HG03354 (cell line): ENCODE measurements around the gene BCCIP.

Experiments used
- ATAC-seq: cut with Tn5 transposase; IDR thresholded peaks from one replicate; pipeline ENCODE4 v1.9.1; 2021; ENCODE audit warnings: mild to moderate bottlenecking; ENCODE audit not compliant: unreplicated experiment, poor library complexity, severe bottlenecking

BCCIP gene

DNA sequence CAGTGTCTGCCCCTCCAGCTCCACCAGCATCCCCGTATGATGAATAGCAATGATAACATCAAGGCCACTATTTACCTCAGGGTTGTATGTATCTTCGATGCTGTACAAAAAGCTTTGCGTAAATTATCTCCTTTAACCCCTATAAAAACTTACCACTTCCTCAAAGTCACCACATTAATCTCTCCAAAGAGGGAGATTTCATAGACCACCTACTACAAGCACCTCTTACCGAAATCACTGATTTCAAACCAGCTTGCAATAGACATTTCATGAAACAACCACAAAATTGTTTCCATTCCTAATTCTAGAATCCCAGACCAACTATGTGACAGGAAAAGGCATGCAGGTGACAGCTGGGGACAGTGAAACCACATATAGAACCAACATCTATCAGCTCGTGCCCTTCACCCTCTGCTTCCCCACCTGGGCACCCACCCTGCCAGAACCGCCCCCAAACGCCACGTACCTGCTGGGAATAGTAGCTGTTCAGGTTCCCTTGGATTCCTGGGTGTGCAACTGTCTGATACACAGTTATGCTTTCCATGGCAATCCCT lies 27.6 kb upstream of the BCCIP start:
- ATAC-seq = no peak

DNA sequence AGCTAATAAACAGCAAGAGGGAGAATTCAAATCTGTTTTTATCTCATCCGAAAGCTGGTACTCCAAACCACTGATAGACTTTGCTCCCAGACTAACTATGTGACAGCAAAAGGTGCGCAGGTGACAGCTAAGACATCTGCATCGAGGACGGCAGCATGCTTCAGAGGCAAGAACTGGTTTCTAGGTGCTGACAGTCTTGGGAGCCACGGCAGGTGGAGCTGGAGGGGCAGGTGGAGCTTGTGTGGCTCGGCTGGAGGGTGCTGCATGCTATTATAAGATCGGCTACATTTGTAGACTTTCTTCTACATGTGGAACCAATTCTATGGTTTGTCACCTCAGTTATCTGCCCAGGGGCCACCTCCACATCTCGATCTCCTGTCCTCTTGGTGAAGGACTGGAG lies 25.9 kb upstream of the BCCIP start:
- ATAC-seq = no peak

DNA sequence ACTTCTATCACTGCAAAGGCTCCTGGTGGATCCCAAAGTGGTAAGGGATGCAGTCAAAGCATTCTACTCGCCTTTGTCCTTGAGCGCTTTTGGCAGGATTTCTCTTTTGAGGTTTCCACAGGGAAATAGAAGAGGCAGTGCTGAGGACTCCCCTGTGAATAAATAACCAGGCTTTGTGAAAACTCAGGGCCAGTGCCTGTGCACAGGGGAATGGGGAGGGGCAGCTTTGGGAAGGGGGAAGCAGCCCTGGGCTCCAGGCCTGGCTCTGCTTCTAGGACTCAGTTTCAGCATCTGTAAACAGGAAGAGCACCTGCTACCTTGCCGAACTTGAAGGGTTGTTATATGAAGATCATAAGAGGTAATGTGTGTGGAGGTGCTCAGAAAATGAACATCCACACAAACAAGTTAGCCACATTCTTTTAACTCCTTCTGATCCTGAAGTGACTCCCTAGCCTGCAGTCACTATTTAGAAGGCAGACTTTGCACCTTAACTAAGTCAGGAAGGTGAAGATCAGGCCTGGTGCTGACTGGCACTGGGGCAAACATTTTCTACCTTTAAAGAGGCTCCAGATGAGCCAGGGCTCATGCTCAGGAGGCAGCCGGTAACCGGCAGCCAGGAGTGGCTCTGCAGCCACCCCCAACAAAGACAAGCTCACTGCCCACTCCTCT lies 25.2 kb upstream of the BCCIP start:
- no peak for ATAC-seq

DNA sequence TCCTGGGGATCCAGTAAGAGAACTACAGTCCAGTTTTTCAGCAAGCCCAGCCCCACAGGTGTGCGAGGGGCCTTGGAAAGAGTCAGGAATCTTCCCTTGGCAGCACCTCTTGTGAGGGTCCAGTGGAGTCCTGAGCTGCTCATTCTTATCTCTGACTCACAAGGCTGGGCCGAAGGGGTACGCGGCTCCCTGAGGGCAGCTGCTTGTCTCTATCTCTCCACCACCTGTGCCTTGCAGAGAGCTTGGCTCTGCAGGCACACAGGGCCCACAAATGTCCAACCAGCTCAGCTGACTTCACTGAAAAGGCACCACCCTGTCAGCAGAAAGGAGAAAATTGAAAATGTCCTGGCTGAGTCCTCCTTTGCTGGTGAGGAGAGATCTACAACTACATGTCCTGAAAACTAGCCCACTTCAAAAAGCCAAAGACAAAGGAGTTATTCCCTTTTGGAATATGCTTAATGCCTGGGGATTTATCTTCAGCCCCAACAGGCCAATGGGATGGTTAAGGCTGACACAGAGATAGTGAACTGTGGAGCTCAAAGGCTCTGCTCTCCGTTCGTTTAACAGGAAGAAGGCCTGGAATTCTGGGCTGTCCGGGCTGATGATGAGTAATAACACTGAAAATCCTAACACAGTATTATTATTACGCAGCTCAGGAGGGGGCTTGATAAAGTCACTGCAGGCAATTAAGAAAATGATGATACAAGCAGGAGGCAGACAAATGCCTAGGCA lies 23.7 kb upstream of the BCCIP start:
- no peak for ATAC-seq

DNA sequence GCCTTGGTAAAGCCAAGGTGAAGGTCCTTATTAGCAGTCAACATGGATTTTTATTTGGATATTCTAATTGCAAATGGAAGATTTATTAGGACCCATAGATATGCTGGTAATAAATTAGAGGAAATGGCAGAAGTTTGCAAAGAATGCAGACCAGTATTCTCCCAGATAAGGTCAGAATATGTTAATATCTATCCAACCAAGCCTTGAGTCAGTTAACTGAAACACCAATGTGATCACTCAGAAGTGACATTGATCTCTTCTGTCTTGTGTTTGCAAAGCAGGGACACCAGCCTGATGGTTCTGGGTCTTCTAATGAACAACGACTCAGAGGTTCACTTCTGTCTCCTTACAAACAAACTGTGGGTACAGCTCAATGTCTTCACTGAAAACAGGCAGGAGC lies 21.8 kb upstream of the BCCIP start:
- no peak for ATAC-seq

DNA sequence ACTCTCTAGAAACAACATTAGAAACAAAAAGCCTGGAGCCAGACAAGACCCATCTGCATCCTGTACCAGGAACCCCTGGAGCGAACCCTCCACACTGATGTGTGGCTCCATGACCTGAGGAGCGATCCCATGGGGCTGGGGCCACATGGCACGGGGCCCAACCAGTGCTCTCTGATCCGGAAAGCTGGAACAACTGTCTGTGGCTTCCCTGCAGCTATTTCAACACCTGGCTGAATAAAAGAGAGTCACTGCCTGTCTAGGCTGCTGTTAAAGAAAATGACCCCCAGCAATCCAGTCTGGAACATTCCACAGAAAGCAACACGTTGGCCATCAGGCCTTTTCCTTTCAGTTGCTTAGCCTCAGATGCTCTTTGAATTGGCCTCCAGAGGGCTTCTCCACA lies 21.2 kb upstream of the BCCIP start:
- ATAC-seq = no peak

DNA sequence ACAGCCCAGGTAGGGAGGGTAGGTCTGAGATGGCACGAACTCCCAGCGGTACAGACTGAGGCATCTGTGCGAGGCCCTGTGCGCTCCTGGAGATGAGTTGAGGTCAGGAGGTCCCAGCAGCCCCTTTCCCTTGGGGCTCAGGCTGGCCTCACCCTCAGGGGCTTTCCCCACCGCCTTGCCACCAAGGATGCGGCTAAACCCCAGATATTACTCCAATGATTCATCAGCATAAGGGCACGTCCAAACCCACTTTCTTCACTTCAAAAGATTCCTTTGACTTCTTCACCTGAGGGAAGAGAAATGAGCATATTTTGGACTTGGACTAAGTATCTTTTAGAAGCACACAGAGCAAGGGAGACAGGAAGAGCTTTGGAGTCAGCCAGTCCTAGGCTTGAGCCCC lies 20.6 kb upstream of the BCCIP start:
- ATAC-seq = no peak

DNA sequence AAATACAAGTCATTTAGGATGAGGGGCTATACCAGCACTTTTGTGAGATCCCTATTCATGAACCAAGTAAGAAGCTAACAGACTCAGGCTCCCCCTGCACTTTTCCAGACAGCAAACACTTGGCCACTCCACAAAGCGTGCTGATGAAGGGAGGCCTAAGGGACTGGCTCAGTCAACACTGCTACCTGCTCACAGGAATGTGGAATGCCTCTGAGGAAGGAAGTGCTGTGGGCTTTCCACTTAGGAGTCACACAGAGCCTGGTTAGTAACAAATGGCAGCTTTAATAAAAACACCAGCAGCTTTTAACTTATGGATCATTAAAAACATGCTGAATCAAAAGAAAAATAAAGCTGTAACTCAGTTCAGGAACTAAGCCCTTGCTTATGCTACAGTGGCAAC lies 15.3 kb upstream of the BCCIP start:
- no peak for ATAC-seq

DNA sequence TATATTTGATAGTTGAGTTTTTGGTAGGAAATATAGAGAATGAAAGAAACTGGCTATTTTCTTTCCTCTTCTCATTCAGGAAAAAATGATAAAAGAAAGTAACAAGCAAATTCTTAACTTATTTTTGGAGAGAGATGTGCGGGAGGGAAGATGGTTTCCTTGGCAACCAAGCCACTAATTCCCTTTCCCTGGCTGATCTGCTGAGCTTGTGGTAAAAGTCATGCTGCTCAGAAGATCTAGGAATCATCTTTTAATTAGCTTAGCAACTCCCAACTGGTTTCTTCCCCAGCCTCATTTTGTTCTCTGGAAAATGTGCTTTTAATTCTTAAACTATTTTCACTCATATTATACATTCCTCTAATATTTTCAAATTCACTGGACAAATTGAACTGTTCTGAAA lies 12.1 kb upstream of the BCCIP start:
- no peak for ATAC-seq

DNA sequence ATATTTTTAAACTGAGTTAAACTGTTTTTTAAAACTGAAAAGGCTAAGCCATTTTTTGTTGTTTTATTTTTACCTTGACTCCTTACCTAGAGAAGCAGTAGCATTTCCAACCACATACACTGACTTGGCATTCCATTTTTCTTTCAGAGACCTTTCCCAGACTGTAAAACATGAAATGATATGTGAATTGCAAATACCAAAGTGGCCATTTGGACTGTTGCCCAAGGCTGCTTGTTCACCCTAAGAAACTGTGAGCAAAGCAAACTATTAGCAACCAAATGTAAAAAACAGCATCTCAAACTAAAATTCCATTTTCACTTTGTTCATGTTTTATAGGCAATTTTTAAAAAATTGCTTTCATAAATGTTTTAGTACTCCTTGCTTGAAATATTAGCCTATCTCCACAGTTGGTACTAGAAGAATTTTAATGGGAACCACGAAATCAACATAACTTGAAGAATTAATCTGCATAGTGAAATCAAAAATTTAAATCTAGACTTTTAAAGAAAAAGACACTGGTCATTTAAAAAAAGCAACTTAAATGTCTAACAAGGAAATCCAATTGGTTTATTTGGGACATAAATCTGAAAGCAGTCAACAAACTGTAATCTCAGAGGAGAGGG lies 11.1 kb upstream of the BCCIP start:
- ATAC-seq = no peak

DNA sequence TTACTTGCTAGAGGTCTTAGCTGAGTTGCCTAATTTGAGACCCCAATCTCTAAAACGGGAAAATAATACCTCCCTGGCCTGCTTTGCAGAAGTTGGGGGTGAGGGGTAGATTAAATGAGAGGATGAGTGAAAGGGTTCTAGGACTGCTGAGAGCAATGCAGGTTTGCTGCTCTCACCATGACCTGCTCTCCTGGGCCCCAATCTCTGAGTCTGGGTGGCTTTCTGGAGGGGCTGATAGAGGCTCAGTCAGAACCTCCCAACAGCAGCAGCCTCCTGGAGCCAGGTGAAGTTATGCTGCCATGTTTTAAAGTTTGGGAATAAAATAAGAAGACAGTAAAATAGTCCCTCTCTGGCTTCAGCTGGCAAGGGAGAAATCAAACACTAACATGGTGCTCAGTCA lies 7.6 kb upstream of the BCCIP start:
- no peak for ATAC-seq

DNA sequence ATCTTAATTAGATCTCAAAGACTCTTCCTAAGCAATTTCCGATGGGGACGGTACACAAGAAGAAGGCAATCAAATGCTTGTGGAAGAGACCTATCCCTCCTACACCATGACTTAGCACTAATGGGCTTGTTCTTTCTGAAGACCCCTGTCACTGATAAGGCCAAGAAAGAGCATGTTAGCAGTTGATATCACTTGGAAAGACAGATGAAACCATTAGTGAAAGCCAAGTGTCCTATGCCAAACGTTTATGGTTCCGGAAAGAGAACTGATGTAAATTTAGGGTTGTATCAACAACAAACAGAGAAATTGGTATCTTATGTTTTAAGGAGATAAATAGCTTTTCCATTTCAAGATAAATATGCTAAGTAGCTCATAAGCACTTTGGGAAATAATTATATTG lies 6.8 kb upstream of the BCCIP start:
- no peak for ATAC-seq

DNA sequence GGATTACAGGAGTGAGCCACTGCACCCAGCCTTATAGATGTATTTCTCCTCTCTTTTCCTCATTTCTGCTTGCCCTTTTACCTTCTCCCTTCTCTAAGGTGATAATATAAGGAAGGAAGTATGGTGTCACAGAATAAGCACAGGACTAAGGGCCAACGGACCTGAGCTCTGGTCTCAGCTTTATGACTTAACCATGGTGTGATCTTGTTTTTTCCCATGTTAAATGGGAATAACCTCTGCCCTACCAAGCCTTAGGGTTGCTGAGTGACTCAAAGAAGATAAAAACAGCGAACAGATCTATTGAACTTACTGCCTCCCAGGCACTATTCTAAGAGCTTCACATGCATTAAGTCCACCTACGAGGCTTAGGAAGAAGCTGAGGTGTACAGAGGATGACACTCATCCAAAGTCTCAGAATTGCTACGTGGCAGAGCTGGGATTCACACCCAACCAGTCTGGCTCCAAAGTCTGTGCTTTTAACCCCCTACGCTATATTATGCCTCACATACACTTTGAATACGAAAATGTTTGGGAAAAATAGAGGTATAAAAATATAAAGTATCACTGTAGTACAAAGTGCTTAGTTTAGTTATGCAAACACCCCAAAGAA lies 5.9 kb upstream of the BCCIP start:
- ATAC-seq = no peak

DNA sequence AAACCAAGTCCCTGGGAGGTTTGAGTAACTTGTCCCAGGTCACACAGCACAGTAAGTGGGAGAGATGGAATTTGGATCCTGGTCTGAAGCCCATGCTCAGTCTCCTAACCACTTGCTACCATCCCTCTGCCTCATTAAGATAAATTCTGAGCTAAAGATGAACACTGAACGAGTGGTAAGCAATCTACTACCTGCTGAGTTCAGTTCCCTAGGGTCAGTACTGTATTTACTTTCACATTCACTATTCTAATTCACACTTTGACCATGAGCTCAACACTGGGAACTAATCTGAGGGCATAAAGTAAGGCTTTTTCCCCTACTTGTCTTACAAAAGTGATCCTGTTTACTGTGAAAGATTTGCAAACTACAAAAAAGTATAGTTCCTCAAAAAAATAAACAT lies 2.6 kb upstream of the BCCIP start:
- ATAC-seq = peak; percentile 55

DNA sequence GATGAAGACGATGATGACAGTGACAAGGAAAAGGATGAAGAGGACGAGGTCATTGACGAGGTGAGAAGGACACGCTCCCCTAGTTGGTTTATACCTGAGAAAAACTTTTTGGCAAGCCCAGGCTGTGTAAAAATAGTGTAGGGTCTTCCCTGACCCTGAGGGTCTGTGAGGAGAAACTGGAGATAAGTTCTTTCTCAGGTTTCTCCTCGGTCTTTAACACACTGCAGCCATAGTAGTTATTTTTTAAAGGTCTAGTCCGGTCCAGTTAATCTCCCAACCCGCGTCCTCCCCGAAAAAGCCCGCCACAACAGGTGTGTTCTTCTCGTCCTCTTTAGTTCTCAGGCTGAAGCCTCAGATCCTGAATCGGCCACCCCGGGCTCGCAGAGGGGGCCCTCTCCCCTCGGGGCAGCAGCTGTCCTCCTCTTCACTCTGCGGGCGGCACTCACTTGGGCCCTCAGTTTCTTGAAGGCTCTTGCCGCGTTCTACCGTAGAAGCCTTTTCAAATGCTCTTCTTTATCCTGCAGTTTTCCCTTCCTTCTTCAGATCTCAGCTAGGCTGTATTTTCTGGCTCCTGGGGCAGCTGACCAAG lies 411 bp downstream of the BCCIP start:
- ATAC-seq = peak; percentile 5

DNA sequence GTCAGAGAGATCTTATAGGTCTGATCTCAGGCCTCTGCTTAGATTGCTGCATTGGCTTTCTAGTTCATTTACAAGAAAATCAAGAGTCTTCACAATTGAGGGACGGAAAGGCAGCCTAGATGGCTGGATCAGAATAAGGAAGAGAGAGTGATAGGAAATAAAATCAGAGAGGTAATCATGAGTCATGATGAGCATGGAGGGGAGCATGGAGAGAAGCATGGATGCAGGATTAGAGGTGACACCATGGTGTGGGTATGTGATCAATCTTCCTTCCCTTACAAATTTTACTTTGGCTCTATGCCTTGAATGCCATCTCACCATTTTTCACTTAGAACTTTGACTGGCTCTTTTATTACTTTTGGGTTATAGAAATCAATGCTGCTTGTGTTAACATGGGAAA lies 1.4 kb downstream of the BCCIP start:
- ATAC-seq = no peak

DNA sequence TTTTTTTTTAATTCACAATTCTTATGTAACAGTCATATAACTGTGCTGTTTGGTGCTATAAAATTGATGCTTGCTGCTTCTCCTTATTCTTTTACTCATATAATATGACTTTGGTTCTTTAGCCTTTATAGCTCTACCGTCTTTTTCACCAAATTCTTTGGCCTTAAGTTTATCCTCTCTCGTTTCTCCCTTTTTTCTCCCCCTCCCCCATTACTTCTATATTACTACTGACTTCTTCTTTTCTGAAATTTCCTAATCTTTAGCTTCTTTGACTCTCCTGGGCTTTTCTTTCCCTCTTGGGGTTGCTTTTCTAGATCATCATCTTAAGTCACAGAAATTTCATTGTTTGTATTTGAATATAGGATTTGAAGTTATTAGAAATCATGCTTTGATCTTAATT lies 3.8 kb downstream of the BCCIP start:
- no peak for ATAC-seq

DNA sequence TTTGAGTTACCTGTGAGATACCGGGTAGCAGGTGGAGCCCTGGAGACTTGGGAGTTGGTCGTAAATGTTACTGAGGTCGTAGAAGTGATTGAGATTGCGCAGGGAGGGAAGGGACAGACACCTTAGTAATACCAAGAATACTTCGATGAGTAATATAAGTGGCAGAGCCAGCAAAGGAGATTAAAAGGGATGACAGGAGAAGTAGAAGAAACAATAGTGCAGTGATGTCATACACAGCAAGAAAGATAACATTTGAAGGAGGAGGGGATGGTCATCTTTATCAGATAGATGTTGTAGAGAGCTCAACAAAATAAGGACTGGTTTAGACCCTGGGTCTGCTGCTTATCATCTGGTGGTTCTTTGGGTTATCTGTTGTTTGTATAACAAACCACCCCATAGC lies 5.0 kb downstream of the BCCIP start:
- ATAC-seq = no peak

DNA sequence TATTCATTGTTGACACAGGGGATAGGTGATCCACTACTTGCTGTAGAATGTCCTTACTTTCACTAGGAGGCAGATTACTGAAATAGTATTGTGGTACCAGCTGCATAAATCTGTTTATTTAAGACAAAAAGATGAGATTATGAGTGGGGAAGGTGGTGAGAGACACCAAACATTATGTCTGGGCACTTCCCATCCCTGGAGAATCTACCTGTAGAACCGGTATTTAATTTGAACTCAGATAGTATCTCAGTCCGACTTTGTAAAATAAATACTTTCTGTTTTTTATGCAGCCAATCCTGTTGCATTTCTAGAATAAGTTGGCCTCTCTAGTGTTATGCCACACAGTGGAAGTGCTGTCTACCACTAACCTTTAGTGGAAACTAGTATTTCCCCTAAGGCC lies 13.4 kb downstream of the BCCIP start:
- no peak for ATAC-seq
